ENCODE measurements around the gene NPTX1. TPM values are rescaled to one million over a fixed set of nuclear protein-coding genes. Genes with fewer than 3 reads are reported as not detected.

NPTX1 gene
- total and polyA plus RNA-seq, 3 experiments from 2014 or later = 0.93 to 1.2 TPM; not detected in 1

GRCh38 chr17:80445007-80445725 lies 31.2 kb downstream of the NPTX1 start:
- POLR2A ChIA-PET = interaction anchor here (0.6 kb wide), 1 partner anchor 33 kb away, joined by 3 read pairs; no protein-coding TSS in a partner anchor
- H3K27ac Mint-ChIP-seq = no peak overlapping the region

GRCh38 chr17:80444644-80444979 lies 31.8 kb downstream of the NPTX1 start:
- H3K27me3 ChIP-seq (ENCODE audit: insufficient read depth, low read length, poor library complexity, severe bottlenecking) = no peaks in the 10 kb centered on the region
- no peaks in the 10 kb centered on the region for H3K4me1 ChIP-seq (ENCODE audit: insufficient read depth, low read length)
- ChIA-PET CTCF (no interaction called here), POLR2A (interaction anchor here (0.6 kb wide), 1 partner anchor 34 kb away, joined by 3 read pairs; no protein-coding TSS in a partner anchor)
- Mint-ChIP-seq H3K36me3 (peaks cover 0 to 9% (median 0%) of the 10 kb centered on the region in 3 donors), H3K4me3 (no peak overlapping the region), H3K27me3 (peaks cover 10 to 37% of the 10 kb centered on the region in 2 donors), H3K9me3 (no peaks in the 10 kb centered on the region), H3K4me1 (peaks cover 0 to 3% (median 0%) of the 10 kb centered on the region in 3 donors), H3K27ac (no peak overlapping the region)
- DNase-seq = no peak
- H3K36me3 ChIP-seq (ENCODE audit: insufficient read depth, low read length) = no peaks in the 10 kb centered on the region
- H3K27ac ChIP-seq (ENCODE audit: low read depth, low read length) = no peak overlapping the region
- H3K4me3 ChIP-seq (ENCODE audit: low read length) = no peak overlapping the region
- H3K9me3 ChIP-seq (ENCODE audit: low read length) = no peaks in the 10 kb centered on the region

More at GRCh38 chr17:80445007-80445725, 31.2 kb downstream of the NPTX1 start:
- no peak for DNase-seq
- peaks cover 0 to 3% (median 0%) of the 10 kb centered on the region in 3 donors for H3K4me1 Mint-ChIP-seq
- no peak overlapping the region for H3K4me3 ChIP-seq (ENCODE audit: low read length)
- CTCF ChIA-PET = no interaction called here
- no peaks in the 10 kb centered on the region for H3K9me3 ChIP-seq (ENCODE audit: low read length)
- H3K36me3 Mint-ChIP-seq = peaks cover 0 to 9% (median 0%) of the 10 kb centered on the region in 3 donors
- no peaks in the 10 kb centered on the region for H3K9me3 Mint-ChIP-seq
- no peaks in the 10 kb centered on the region for H3K4me1 ChIP-seq (ENCODE audit: insufficient read depth, low read length)
- no peak overlapping the region for H3K4me3 Mint-ChIP-seq
- H3K27ac ChIP-seq (ENCODE audit: low read depth, low read length) = no peak overlapping the region
- H3K27me3 ChIP-seq (ENCODE audit: insufficient read depth, low read length, poor library complexity, severe bottlenecking) = no peaks in the 10 kb centered on the region
- peaks cover 10 to 37% of the 10 kb centered on the region in 2 donors for H3K27me3 Mint-ChIP-seq
- H3K36me3 ChIP-seq (ENCODE audit: insufficient read depth, low read length) = no peaks in the 10 kb centered on the region

- CTCF ChIA-PET = no interaction called here
Measured at GRCh38 chr17:80443916-80444643, 32.3 kb downstream of the NPTX1 start.

GRCh38 chr17:80443498-80443897 lies 32.9 kb downstream of the NPTX1 start:
- no peak for DNase-seq
- Mint-ChIP-seq H3K4me3 (no peak overlapping the region), H3K27ac (no peak overlapping the region), H3K9me3 (no peaks in the 10 kb centered on the region), H3K4me1 (peaks cover 0 to 3% (median 0%) of the 10 kb centered on the region in 3 donors), H3K27me3 (peaks cover 7 to 35% of the 10 kb centered on the region in 2 donors), H3K36me3 (peaks cover 0 to 9% (median 0%) of the 10 kb centered on the region in 3 donors)
- no peaks in the 10 kb centered on the region for H3K9me3 ChIP-seq (ENCODE audit: low read length)
- no peaks in the 10 kb centered on the region for H3K36me3 ChIP-seq (ENCODE audit: insufficient read depth, low read length)
- CTCF ChIA-PET = no interaction called here
- no peaks in the 10 kb centered on the region for H3K4me1 ChIP-seq (ENCODE audit: insufficient read depth, low read length)
- POLR2A ChIA-PET = no interaction called here
- H3K27me3 ChIP-seq (ENCODE audit: insufficient read depth, low read length, poor library complexity, severe bottlenecking) = no peaks in the 10 kb centered on the region
- H3K4me3 ChIP-seq (ENCODE audit: low read length) = no peak overlapping the region
- no peak overlapping the region for H3K27ac ChIP-seq (ENCODE audit: low read depth, low read length)

More at GRCh38 chr17:80443916-80444643, 32.3 kb downstream of the NPTX1 start:
- H3K9me3 Mint-ChIP-seq = no peaks in the 10 kb centered on the region
- Histone ChIP-seq H3K4me1 (ENCODE audit: insufficient read depth, low read length) (no peaks in the 10 kb centered on the region), H3K4me3 (ENCODE audit: low read length) (no peak overlapping the region), H3K36me3 (ENCODE audit: insufficient read depth, low read length) (no peaks in the 10 kb centered on the region), H3K9me3 (ENCODE audit: low read length) (no peaks in the 10 kb centered on the region), H3K27me3 (ENCODE audit: insufficient read depth, low read length, poor library complexity, severe bottlenecking) (no peaks in the 10 kb centered on the region), H3K27ac (ENCODE audit: low read depth, low read length) (no peak overlapping the region)
- H3K4me3 Mint-ChIP-seq = no peak overlapping the region
- DNase-seq = no peak
- H3K27me3 Mint-ChIP-seq = peaks cover 10 to 37% of the 10 kb centered on the region in 2 donors
- no peak overlapping the region for H3K27ac Mint-ChIP-seq
- POLR2A ChIA-PET = no interaction called here
- peaks cover 0 to 9% (median 0%) of the 10 kb centered on the region in 3 donors for H3K36me3 Mint-ChIP-seq
- peaks cover 0 to 3% (median 0%) of the 10 kb centered on the region in 3 donors for H3K4me1 Mint-ChIP-seq

- Mint-ChIP-seq H3K27ac (no peak overlapping the region), H3K4me1 (peaks cover 0 to 3% (median 0%) of the 10 kb centered on the region in 3 donors), H3K9me3 (no peaks in the 10 kb centered on the region), H3K27me3 (peaks cover 7 to 32% of the 10 kb centered on the region in 2 donors), H3K4me3 (no peak overlapping the region), H3K36me3 (peaks cover 0 to 9% (median 0%) of the 10 kb centered on the region in 3 donors)
- Histone ChIP-seq H3K27ac (ENCODE audit: low read depth, low read length) (no peak overlapping the region), H3K27me3 (ENCODE audit: insufficient read depth, low read length, poor library complexity, severe bottlenecking) (no peaks in the 10 kb centered on the region), H3K4me3 (ENCODE audit: low read length) (no peak overlapping the region), H3K36me3 (ENCODE audit: insufficient read depth, low read length) (no peaks in the 10 kb centered on the region), H3K9me3 (ENCODE audit: low read length) (no peaks in the 10 kb centered on the region), H3K4me1 (ENCODE audit: insufficient read depth, low read length) (no peaks in the 10 kb centered on the region)
- ChIA-PET CTCF (interaction anchor here (1.3 kb wide), 1 partner anchor 12 kb away, joined by 3 read pairs; no protein-coding TSS in a partner anchor), POLR2A (no interaction called here)
- no peak for DNase-seq
Measured at GRCh38 chr17:80442764-80443163, 33.6 kb downstream of the NPTX1 start.

GRCh38 chr17:80442323-80442659 lies 34.1 kb downstream of the NPTX1 start:
- Histone ChIP-seq H3K9me3 (ENCODE audit: low read length) (no peaks in the 10 kb centered on the region), H3K27ac (ENCODE audit: low read depth, low read length) (no peak overlapping the region), H3K4me3 (ENCODE audit: low read length) (no peak overlapping the region), H3K4me1 (ENCODE audit: insufficient read depth, low read length) (no peaks in the 10 kb centered on the region), H3K36me3 (ENCODE audit: insufficient read depth, low read length) (no peaks in the 10 kb centered on the region), H3K27me3 (ENCODE audit: insufficient read depth, low read length, poor library complexity, severe bottlenecking) (no peaks in the 10 kb centered on the region)
- ChIA-PET POLR2A (no interaction called here), CTCF (interaction anchor here (1.3 kb wide), 1 partner anchor 12 kb away, joined by 3 read pairs; no protein-coding TSS in a partner anchor)
- no peak overlapping the region for H3K27ac Mint-ChIP-seq
- no peaks in the 10 kb centered on the region for H3K9me3 Mint-ChIP-seq
- peaks cover 0 to 3% (median 0%) of the 10 kb centered on the region in 3 donors for H3K4me1 Mint-ChIP-seq
- no peak overlapping the region for H3K4me3 Mint-ChIP-seq
- H3K27me3 Mint-ChIP-seq = peaks cover 7 to 32% of the 10 kb centered on the region in 2 donors
- peaks cover 0 to 9% (median 0%) of the 10 kb centered on the region in 3 donors for H3K36me3 Mint-ChIP-seq
- DNase-seq = no peak

GRCh38 chr17:80441598-80442322 lies 34.6 kb downstream of the NPTX1 start:
- Histone ChIP-seq H3K27me3 (ENCODE audit: insufficient read depth, low read length, poor library complexity, severe bottlenecking) (no peaks in the 10 kb centered on the region), H3K36me3 (ENCODE audit: insufficient read depth, low read length) (no peaks in the 10 kb centered on the region), H3K27ac (ENCODE audit: low read depth, low read length) (no peak overlapping the region), H3K4me3 (ENCODE audit: low read length) (no peak overlapping the region), H3K9me3 (ENCODE audit: low read length) (no peaks in the 10 kb centered on the region), H3K4me1 (ENCODE audit: insufficient read depth, low read length) (no peaks in the 10 kb centered on the region)
- Mint-ChIP-seq H3K36me3 (peaks cover 0 to 9% (median 0%) of the 10 kb centered on the region in 3 donors), H3K27me3 (peaks cover 7 to 32% of the 10 kb centered on the region in 2 donors), H3K4me3 (no peak overlapping the region), H3K27ac (no peak overlapping the region), H3K4me1 (peaks cover 0 to 3% (median 0%) of the 10 kb centered on the region in 3 donors), H3K9me3 (no peaks in the 10 kb centered on the region)
- CTCF ChIA-PET = interaction anchor here (1.3 kb wide), 1 partner anchor 13 kb away, joined by 3 read pairs; no protein-coding TSS in a partner anchor
- DNase-seq = no peak
- POLR2A ChIA-PET = no interaction called here
